Stimulated activated CD8-positive, alpha-beta memory T cell treated with anti-CD3 and anti-CD28 coated beads, Interleukin-4, amount 100 ng/mL, for 1 hour (primary cell): ENCODE data around the gene MAP3K15.
"Not testable (repeated sequence)": the region's sequence is repeated elsewhere in the genome, so short reads cannot be mapped to it uniquely, and the experiment has no call there.

Experiments
- DNase-seq, 2 donors: peaks; one replicate each; pipeline ENCODE4 v3.0.0-alpha.2; 2020; ENCODE audit warnings: low read depth in 2 of 2, low spot score in 1 of 2

MAP3K15 gene

GRCh38 chrX:19535476-19535875, 20.2 kb upstream of the MAP3K15 start:
- DNase-seq = no peak

DNA sequence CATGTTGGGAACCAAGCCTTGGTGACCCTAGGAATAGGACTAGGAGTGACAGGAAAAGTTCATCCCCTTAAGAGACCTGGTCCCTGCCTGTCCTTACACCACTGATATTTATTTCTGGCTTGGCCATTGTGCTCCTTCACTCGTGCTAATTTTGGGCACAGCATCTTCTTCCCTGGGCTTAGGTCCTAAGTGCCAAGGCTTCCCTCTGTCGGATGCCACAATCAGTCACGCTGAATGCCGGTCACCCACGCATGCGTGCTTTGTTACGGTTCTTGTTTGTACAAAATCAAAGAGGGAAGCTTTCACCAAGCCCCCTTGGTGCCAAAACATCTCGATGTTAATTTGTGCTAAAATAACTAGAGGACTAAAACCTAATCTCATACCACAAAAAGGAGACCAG, 17.4 kb upstream of the MAP3K15 start:
- no peak for DNase-seq

DNA sequence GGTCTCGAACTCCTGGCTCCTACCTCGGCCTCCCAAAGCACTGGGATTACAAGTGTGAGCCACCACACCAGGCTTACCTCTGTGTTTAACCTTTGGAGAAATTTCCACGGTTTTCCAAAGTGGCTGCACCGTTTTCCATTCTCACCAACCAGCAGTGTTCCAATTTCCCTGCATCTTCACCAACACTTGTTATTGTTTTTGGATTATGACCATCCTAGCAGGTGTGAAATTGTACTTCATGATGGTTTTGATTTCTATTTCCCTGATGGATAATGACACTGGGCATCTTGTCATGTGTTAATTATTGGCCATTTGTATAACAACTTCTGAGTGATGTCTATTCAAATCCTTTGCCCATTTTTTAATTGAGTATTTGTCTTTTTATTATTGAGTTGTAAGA, 2.7 kb upstream of the MAP3K15 start:
- no peak for DNase-seq

GRCh38 chrX:19515615-19516105, 352 bp upstream of the MAP3K15 start:
- no peak for DNase-seq

- DNase-seq = no peak
These were observed 1.9 kb downstream of the MAP3K15 start for GRCh38 chrX:19513383-19513782.

DNA sequence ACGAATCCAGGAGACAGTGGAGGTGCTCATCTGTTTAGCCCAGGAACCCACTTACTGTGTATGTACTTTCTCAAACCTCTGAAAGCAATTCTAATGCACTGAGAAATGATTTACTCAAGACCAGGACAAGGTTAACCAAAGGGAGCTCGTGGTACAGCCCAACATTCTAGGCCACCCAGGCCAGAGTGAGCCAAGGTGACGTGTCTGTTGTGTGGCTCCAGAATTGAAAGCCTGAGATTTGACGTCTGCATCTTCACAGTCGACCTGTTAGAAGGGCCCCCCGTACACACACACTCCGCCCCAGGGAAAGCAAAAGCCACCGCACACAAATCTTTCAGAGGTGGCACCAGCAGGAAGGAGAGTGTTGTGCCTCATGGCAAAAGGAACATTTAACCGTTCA, 2.3 kb downstream of the MAP3K15 start:
- no peak for DNase-seq

DNA sequence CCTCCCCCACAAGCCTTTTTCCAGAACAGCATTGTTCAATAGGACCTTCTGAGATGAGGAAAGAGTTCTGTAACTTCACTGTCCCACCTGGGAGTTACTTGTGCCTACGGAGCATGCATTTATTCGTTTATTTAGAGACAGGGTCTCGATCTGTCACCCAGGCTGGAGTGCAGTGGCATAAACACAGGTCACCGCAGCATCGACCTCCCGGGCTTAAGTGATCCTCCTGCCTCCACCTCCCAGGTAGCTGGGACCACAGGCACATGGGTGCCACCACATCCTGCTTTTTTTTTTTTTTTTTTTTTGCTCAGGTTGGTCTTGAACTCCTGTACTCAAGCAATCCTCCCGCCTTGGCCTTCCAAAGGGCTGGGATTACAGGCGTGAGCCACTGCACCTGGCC, 2.9 kb downstream of the MAP3K15 start:
- DNase-seq = no peak

- not testable (repeated sequence) for DNase-seq
These were observed 3.5 kb downstream of the MAP3K15 start for GRCh38 chrX:19511796-19512195.

DNA sequence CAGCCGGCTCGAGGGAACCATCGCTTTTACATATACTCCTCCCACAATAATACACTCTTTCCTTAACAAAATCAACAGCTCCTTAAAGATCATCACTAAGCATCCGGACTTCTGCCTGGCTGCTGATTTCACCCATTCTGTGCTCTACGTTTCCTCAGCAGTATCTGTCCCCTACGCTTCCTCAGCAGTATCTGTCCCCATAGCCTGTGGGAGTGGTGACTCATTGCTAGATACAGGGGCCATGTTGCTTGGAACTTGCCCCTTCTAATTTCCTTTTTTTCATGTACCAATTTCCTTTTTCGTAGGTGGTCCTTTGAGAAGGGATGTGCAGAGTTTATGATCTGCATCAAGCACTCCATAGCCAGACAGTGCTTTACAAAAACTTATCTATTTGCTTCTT, 18.6 kb downstream of the MAP3K15 start:
- no peak for DNase-seq

GRCh38 chrX:19487520-19488200, 27.6 kb downstream of the MAP3K15 start:
- DNase-seq = no peak

DNA sequence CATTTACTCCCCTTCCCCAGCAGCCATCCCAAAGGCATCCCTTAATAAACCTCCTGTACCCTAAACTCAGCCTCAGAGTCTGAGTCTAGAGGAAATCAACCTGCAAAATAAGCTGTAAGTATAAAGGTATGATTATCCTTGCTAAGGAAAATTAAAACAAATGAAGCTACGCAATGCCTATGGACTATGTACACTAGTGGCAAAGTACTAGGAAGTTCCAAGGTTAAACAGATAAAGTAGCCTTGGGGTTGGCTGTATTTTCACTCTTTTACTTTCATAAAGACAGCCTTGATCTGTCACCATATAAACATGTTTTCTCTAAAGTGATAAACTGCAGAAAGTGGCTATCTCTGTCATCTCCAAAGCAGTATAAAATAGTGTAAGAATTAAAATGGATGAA, 35.9 kb downstream of the MAP3K15 start:
- DNase-seq = no peak

DNA sequence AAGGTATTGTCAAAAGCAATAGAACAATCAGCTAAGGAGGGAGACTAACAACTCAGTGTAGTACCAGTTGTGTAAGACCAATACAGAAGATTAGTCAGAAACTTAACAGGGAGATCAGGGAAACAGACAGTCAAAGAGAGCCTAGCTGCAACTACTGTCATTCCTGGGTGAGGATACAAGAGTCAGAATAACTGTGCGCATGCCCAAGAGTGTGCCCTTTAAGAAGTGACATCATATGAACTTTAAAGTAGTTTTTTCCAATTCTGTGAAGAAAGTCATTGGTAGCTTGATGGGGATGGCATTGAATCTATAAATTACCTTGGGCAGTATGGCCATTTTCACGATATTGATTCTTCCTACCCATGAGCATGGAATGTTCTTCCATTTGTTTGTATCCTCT, 46.9 kb downstream of the MAP3K15 start:
- DNase-seq = not testable (repeated sequence)

- DNase-seq = no peak
These were observed 52.4 kb downstream of the MAP3K15 start for GRCh38 chrX:19462879-19463278.

GRCh38 chrX:19462231-19462630, 53.1 kb downstream of the MAP3K15 start:
- no peak for DNase-seq

GRCh38 chrX:19457662-19458061, 57.6 kb downstream of the MAP3K15 start:
- no peak for DNase-seq

DNA sequence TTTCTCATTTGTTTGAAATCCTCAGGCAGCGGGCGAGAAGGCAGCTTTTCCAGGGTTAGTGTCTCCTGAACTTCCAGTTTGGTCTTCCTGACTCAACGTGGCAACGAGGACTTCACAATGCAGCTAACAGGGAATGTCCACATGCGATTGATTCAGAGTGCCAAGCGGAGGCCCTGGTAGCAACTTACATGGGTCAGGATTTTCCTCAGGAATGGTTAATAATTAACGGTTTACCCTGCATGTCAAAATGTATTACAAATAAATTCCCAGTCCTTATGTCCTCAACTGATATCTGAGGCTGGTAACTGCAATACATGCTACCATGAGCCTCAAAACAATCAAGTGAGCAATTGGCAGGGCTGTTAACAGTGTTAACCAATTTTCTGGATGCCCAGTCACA, 67.2 kb downstream of the MAP3K15 start:
- DNase-seq = no peak

DNA sequence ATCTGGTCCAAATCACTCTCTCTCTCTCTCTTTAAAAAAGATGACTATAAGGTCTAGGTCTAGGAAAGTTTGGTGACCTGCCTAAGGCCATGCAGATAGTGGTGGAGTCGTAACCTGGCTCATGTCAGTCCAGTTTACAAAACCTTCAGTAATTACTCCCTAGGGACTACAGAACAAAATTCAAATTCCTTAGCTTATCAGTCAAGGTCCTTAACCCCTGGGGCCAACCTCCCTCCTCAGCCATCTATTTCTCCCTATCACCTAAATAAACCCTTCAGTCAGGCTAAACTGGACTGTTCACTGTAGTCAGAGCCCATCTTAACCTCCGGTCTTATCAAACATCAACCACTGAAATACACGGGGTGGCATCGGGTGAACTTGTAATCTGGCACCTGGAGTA, 68.9 kb downstream of the MAP3K15 start:
- no peak for DNase-seq

DNA sequence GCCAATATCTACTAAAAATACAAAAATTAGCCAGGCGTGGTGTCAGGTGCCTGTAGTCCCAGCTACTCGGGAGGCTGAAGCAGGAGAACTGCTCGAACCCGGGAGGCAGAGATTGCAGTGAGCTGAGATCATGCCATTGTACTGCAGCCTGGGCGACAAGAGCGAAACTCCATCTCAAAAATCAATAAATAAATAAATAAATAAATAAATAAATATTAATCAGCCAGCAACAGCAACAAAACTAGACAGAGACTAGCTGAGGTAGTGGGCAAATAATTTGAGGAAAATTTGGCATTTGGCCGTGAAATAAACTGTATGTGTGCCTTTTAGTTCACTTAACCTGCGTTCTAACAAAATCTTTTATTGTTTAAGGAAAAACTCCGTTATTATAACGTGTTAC, 69.5 kb downstream of the MAP3K15 start:
- not testable (repeated sequence) for DNase-seq

DNA sequence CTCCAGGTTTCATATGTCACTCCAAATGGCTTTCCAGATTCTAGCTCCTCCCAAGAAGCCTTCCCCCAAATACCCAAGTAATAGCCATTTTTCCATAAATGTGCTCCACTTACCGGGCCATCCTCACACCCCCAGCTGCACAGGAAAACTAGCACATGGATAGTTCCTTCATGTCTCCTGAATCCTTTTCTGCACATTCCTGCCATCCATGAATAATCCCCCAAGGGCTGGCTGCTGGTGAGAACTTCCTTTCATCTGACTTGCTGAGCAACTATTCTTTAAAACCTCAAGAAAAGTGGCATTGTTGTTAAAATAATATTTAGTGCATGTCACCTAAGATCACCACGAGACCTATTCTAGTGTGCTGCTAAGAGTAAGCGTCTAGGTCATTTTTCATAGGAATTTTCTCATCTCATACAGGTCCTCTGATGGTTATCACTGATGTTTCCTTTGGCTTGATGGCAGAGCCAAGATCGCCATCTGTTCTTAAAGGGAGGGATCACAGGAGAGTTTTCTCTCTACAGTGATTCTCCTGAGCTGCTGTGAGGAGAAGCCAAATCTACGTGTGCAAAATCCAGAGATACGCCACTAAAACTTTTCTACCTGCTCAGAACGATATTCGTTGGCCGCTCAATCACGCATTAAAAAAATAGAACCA, 71.3 kb downstream of the MAP3K15 start:
- DNase-seq = no peak

- DNase-seq = no peak
These were observed 74.6 kb downstream of the MAP3K15 start for GRCh38 chrX:19440713-19441112.

- DNase-seq = not testable (repeated sequence)
These were observed 92.6 kb downstream of the MAP3K15 start for GRCh38 chrX:19422661-19423060.

DNA sequence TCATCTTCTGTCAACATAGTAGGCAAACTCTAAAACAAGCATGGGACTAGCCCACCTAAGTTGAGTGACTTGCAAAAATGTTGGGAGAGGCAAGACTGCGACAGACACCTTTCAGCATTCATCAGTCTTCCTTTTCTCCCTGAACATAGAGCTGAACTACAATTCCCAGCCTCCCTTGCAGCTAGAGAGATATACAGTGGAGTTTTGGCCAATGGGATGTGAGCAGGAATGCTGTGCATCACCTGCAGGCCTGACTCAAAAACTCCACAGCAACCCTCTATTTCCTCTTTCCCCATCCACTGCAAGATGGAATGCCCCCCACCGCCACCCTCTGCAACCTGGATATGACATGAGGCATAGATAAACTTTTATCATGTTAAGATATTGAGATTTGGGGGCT, 105.0 kb downstream of the MAP3K15 start:
- DNase-seq = no peak

GRCh38 chrX:19403696-19404095, 111.6 kb downstream of the MAP3K15 start:
- no peak for DNase-seq
